HG03108 (cell line): Measurements from ENCODE around the gene SUPT4H1.

Experiments used
- ATAC-seq: cut with Tn5 transposase; IDR thresholded peaks from one replicate; pipeline ENCODE4 v1.9.1; 2021; ENCODE audit warnings: moderate library complexity; ENCODE audit not compliant: unreplicated experiment

Gene SUPT4H1

GRCh38 chr17:58320163-58320558, 31.8 kb downstream of the SUPT4H1 start:
- no peak for ATAC-seq

GRCh38 chr17:58319173-58320162, 32.5 kb downstream of the SUPT4H1 start:
- ATAC-seq, result no peak

GRCh38 chr17:58318627-58319172, 33.3 kb downstream of the SUPT4H1 start:
- ATAC-seq, result no peak

- ATAC-seq, result no peak
These were observed 33.9 kb downstream of the SUPT4H1 start for GRCh38 chr17:58318065-58318481.

GRCh38 chr17:58317421-58318064, 34.5 kb downstream of the SUPT4H1 start:
- peak; percentile 66 for ATAC-seq

- ATAC-seq, result no peak
These were observed 35.6 kb downstream of the SUPT4H1 start for GRCh38 chr17:58316260-58316960.

- no peak for ATAC-seq
These were observed 36.3 kb downstream of the SUPT4H1 start for GRCh38 chr17:58315750-58316149.

- ATAC-seq, result no peak
These were observed 36.7 kb downstream of the SUPT4H1 start for GRCh38 chr17:58315281-58315711.

- ATAC-seq, result no peak
These were observed 37.3 kb downstream of the SUPT4H1 start for GRCh38 chr17:58314706-58315015.

GRCh38 chr17:58313815-58314705, 37.9 kb downstream of the SUPT4H1 start:
- ATAC-seq, result no peak

GRCh38 chr17:58312829-58313228, 39.2 kb downstream of the SUPT4H1 start:
- ATAC-seq, result no peak

- ATAC-seq, result no peak
These were observed 39.9 kb downstream of the SUPT4H1 start for GRCh38 chr17:58312021-58312630.

GRCh38 chr17:58311429-58311894, 40.5 kb downstream of the SUPT4H1 start:
- ATAC-seq, result no peak

GRCh38 chr17:58310511-58311428, 41.2 kb downstream of the SUPT4H1 start:
- ATAC-seq, result no peak

GRCh38 chr17:58309918-58310259, 42.1 kb downstream of the SUPT4H1 start:
- ATAC-seq, result no peak

GRCh38 chr17:58308985-58309917, 42.8 kb downstream of the SUPT4H1 start:
- no peak for ATAC-seq

- no peak for ATAC-seq
These were observed 43.6 kb downstream of the SUPT4H1 start for GRCh38 chr17:58308173-58308984.
